DOHH2 (cell line): Measurements from ENCODE around the gene AZIN2.

ENCODE experiments used
- H3F3A ChIP-seq: fragments of 200-600 bp; sonication (generic), shearing (Covaris generic); 2 replicates; pipeline ENCODE4 v1.6.0; 2016; ENCODE audit warnings: antibody characterized with exemption, mild to moderate bottlenecking; ENCODE audit not compliant: control insufficient read depth, insufficient read depth
- H3K27ac ChIP-seq: fragments of 200-600 bp; sonication (generic); 2 replicates; pipeline ENCODE4 v1.5.1; 2014; ENCODE audit warnings: low read depth, mild to moderate bottlenecking, low read length, moderate library complexity
- H3K27me3 ChIP-seq: fragments of 200-600 bp; sonication (generic); 2 replicates; pipeline ENCODE4 v1.6.1; 2014; ENCODE audit warnings: mild to moderate bottlenecking, low read length, mixed read lengths; ENCODE audit not compliant: control insufficient read depth
- H3K36me3 ChIP-seq: fragments of 200-600 bp; sonication (generic); 2 replicates; pipeline ENCODE4 v1.6.1; 2014; ENCODE audit warnings: mild to moderate bottlenecking, low read length, moderate library complexity, mixed read lengths; ENCODE audit not compliant: control insufficient read depth
- H3K4me1 ChIP-seq: fragments of 200-600 bp; sonication (generic); 2 replicates; pipeline ENCODE4 v1.6.1; 2014; ENCODE audit warnings: mild to moderate bottlenecking, low read length, mixed read lengths; ENCODE audit not compliant: control insufficient read depth
- H3K4me2 ChIP-seq: fragments of 200-600 bp; sonication (generic); 2 replicates; pipeline ENCODE4 v1.6.0; 2014; ENCODE audit warnings: mild to moderate bottlenecking, low read length, moderate library complexity
- H3K4me3 ChIP-seq: fragments of 200-600 bp; sonication (generic); 2 replicates; pipeline ENCODE4 v1.5.1; 2014; ENCODE audit warnings: mild to moderate bottlenecking, low read length, mixed read lengths
- H3K79me2 ChIP-seq: fragments of 200-600 bp; sonication (generic); 2 replicates; pipeline ENCODE4 v1.6.1; 2014; ENCODE audit warnings: mild to moderate bottlenecking, low read length, mixed read lengths; ENCODE audit not compliant: control insufficient read depth
- H3K9me2 ChIP-seq: fragments of 200-600 bp; sonication (generic); replicated peaks from 2 replicates; pipeline ENCODE4 v1.6.1; 2014; ENCODE audit warnings: mild to moderate bottlenecking, low read length, mixed read lengths; ENCODE audit not compliant: control insufficient read depth
- H3K9me3 ChIP-seq: fragments of 200-600 bp; sonication (generic); 2 replicates; pipeline ENCODE4 v1.6.1; 2014; ENCODE audit warnings: antibody characterized with exemption, low read length, mixed read lengths; ENCODE audit not compliant: control insufficient read depth, insufficient read depth
- H4K20me1 ChIP-seq: fragments of 200-600 bp; sonication (generic); 2 replicates; pipeline ENCODE4 v1.6.0; 2014; ENCODE audit warnings: low read depth, mild to moderate bottlenecking, antibody characterized with exemption, low read length, moderate library complexity; ENCODE audit not compliant: control insufficient read depth, insufficient read depth
- CTCF ChIP-seq: fragments of 200-600 bp; sonication (generic); IDR thresholded peaks from one replicate; pipeline ENCODE4 v1.5.1; 2014; ENCODE audit warnings: antibody characterized with exemption, mild to moderate bottlenecking, low read depth, low read length; ENCODE audit not compliant: poor library complexity, severe bottlenecking
- EZH2phosphoT487 ChIP-seq: fragments of 200-600 bp; sonication (generic); IDR thresholded peaks from 2 replicates; pipeline ENCODE4 v1.6.1; 2017; ENCODE audit warnings: borderline replicate concordance, mild to moderate bottlenecking, antibody characterized with exemption, low read length, moderate library complexity, mixed read lengths

Gene AZIN2

DNA sequence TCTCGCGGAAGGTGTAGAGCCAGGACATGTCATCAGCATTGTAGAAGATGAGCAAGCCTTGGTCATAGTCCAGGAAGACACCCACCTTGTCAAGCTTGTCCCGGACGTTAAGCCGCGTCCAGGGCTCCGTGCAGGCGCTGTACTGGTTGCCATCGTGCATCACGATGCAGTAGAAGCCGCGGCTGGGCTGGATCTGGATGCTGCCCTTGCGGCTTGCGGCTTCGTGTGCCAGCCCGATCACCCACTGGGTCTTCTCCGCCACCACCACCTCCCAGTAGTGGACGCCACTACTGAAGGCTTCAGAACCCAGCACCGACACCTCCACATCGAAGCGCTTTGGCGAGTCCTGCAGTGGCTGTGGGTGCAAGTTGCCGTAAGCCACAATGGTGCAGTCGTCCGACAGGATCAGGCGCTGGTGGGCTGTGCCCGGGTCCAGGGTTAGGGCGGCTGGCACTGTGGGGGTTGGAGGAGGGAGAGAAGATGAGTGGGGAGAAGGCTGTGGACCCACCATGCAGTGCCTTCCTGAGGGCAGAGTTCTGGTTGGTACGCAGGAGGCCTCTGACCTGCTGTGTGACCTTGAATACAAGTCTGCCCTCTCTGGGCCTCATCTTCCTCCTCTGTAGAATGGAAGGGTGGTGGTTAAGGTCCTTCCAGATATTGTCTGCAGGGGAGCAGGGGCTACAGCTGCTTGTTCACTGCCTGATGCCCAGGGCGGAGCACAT, 66.5 kb downstream of the AZIN2 start:
- Histone ChIP-seq H3F3A (no peaks in the 10 kb centered on the region), H4K20me1 (no peaks in the 10 kb centered on the region), H3K4me1 (no peaks in the 10 kb centered on the region), H3K9me2 (no peaks in the 10 kb centered on the region), H3K27me3 (no peaks in the 10 kb centered on the region), H3K79me2 (no peaks in the 10 kb centered on the region), H3K36me3 (no peaks in the 10 kb centered on the region), H3K9me3 (no peaks in the 10 kb centered on the region), H3K4me2 (no peak overlapping the region), H3K27ac (no peak overlapping the region), H3K4me3 (no peak overlapping the region)
- TF ChIP-seq CTCF (no peak), EZH2phosphoT487 (no peak)

- Histone ChIP-seq H3K9me2 (no peaks in the 10 kb centered on the region), H3F3A (no peaks in the 10 kb centered on the region), H4K20me1 (no peaks in the 10 kb centered on the region), H3K79me2 (no peaks in the 10 kb centered on the region), H3K4me2 (no peak overlapping the region), H3K4me3 (no peak overlapping the region), H3K36me3 (no peaks in the 10 kb centered on the region), H3K9me3 (no peaks in the 10 kb centered on the region), H3K27ac (no peak overlapping the region), H3K27me3 (no peaks in the 10 kb centered on the region), H3K4me1 (peaks cover 5% of the 10 kb centered on the region)
- TF ChIP-seq EZH2phosphoT487 (no peak), CTCF (peak; percentile 62)
Observed at GRCh38 chr1:33147997-33148314, 67.0 kb downstream of the AZIN2 start.

DNA sequence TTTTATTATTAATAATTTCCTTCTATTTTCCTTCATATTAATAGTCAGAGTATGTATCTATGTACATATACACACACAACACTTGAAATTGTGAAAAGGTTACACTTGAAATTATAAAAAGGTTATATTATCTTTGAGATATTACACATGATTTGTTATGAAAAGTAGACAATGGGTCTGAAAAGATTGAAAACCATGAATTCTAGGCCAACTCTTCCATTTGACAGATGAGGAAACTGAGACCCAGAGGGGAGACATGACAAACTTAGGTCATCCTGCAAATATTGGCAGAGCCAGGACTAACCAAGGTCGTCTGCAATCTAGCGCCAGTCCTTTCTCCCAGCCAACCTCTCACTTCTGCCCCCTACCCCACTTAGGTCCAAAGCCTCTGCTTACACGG, 67.7 kb downstream of the AZIN2 start:
- Histone ChIP-seq H3K27ac (no peak overlapping the region), H3K9me2 (no peaks in the 10 kb centered on the region), H3K27me3 (no peaks in the 10 kb centered on the region), H3K4me2 (no peak overlapping the region), H3K4me1 (peaks cover 11% of the 10 kb centered on the region), H4K20me1 (no peaks in the 10 kb centered on the region; the same call in 1 of the 2 replicates), H3K4me3 (no peak overlapping the region), H3K9me3 (no peaks in the 10 kb centered on the region), H3K36me3 (no peaks in the 10 kb centered on the region), H3K79me2 (no peaks in the 10 kb centered on the region), H3F3A (no peaks in the 10 kb centered on the region)
- TF ChIP-seq CTCF (no peak), EZH2phosphoT487 (no peak)
